ENCODE results near the gene SGPP1. TPM values are rescaled to one million over a fixed set of nuclear protein-coding genes. Genes with fewer than 3 reads are reported as not detected.
A peak's percentile ranks its signal among the peaks of the same experiment; 100 is the strongest.
"Not testable (repeated sequence)": the region's sequence is repeated elsewhere in the genome, so short reads cannot be mapped to it uniquely, and the experiment has no call there.

Gene SGPP1
- total RNA-seq, 1 donor from 2014 or later: 9.5 TPM

DNA sequence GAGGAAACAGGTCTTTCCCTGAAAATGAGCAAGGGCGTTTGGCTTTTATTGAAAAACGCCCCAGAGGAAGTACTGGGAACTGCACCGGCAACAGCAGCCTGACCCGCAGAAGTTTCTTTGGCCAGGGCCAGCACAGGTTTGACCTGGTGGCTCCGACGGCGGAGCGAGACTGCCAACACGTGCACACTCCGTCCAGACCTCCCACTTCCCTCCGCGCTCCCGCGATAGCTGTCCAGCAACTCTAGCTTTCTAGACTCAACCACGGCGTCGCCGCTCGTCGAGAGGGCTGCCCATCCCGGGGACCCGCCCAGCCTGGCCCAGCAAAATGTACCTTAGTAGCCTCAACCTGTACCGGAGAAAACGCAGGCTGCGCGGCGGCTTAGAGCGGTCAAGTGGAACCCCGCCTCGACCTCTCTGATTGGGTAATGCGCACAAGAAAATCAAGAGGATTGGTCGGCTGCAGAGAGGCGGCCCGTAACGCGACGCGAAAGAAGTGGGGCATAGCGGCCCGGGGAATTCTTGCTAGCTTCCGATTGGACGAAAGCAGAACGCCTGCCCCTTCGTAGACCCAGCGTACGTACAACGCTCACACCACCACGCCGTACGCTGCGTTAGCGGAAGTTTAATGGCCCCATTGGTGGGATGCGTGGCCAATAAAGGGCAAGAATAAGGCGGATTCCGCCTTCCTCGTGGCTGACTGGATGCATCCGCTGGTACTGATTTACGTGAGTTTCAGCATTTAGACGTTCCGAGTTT is 86.2 kb downstream of the SGPP1 start, which contains the start of gene WDR89:
Gene WDR89 (minus strand): TSS at position 399 of the 756 bp plus-strand sequence. CDS start 41,929 bp downstream, outside the sequence.
- peak; percentile 100 for DNase-seq (ENCODE audit: low read depth in 2 of 2)

DNA sequence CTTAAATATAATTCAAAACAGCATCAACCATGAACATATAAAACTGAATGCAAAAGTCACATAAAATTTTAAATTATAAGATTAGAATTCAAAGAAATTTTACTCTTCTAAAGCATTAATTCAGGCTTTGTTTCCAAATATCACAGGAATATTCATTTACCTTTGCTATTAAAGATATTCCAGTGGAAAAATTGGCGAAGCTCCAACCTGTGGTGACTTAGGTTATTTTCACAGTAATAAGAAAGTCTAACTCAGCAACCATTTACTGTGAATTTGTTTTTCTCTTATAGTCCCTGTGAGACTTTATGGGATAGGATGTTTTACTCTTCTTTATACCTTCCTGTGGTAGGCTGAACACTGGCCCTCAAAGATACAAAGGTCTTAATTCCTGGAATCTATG is 89.4 kb downstream of the SGPP1 start:
- DNase-seq (ENCODE audit: low read depth in 2 of 2): peak in 1 of 2 donors; percentile 19

DNA sequence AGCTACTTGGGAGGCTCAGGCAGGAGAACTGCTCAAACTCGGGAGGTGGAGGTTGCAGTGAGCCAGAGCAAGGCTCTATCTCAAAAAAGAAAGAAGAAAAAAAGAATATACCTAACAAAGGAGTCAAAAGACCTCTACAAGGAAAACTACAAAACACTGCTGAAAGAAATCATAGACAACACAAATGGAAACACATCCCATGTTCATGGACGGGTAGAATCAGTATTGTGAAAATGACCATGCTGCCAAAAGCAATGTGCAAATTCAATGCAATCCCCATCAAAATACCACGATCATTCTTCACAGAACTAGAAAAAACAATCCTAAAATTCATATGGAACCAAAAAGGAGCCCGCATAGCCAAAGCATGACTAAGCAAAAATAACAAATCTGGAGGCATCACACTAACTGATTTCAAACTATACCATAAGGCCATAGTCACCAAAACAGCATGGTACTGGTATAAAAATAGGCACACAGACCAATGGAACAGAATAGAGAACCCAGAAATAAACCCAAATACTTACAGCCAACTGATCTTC is 91.7 kb downstream of the SGPP1 start:
- DNase-seq (ENCODE audit: low read depth in 2 of 2): not testable (repeated sequence)

Other genes starting within 250 kb of the SGPP1 start
- gene PPP2R5E, start 184.7 kb downstream of the SGPP1 start, total RNA-seq: 8.1 and 8.9 TPM in 2 replicates
- gene WDR89, start 86.2 kb downstream of the SGPP1 start, total RNA-seq: 8.7 and 13.9 TPM in 2 replicates
- gene SYNE2, start 124.9 kb upstream of the SGPP1 start, total RNA-seq: 43.6 and 50.2 TPM in 2 replicates